ENCODE results near the gene RAD51D.

DNA sequence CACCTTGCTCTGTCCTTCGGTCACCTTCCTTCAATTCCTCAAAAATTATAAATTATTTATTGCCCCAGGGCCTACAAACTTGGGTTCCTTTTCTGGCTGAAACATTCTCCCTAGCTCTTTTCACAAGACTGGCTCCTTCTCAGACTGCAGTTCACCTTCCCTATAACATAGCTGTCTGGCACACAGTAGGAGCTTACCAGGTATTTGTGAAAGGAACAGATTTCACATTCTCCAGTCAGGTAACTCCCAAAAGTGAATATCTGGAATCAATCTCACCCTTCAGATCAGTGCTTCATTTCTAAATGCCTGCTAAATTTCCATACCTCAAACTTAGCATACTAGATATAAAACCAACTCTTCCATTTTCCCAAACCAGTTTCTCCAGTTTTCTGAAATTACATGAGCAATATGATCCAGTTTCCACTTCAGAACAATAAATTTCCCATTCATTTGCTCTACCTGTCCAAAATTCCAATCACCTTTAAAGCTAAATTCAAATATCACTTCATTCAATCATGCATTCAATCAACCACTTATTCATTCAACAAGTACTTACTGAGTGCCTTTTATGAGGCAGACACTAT is 62.2 kb downstream of the RAD51D start:
- TF ChIP-seq RFX5 (IDR thresholded peaks at IDR 0.05; ENCODE audit: low read depth, low read length) = no peak
- TF ChIP-seq SIN3A (IDR thresholded peaks at IDR 0.05; ENCODE audit: low read depth, low read length) = no peak
- TF ChIP-seq, protein P1, sequence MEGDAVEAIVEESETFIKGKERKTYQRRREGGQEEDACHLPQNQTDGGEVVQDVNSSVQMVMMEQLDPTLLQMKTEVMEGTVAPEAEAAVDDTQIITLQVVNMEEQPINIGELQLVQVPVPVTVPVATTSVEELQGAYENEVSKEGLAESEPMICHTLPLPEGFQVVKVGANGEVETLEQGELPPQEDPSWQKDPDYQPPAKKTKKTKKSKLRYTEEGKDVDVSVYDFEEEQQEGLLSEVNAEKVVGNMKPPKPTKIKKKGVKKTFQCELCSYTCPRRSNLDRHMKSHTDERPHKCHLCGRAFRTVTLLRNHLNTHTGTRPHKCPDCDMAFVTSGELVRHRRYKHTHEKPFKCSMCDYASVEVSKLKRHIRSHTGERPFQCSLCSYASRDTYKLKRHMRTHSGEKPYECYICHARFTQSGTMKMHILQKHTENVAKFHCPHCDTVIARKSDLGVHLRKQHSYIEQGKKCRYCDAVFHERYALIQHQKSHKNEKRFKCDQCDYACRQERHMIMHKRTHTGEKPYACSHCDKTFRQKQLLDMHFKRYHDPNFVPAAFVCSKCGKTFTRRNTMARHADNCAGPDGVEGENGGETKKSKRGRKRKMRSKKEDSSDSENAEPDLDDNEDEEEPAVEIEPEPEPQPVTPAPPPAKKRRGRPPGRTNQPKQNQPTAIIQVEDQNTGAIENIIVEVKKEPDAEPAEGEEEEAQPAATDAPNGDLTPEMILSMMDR (IDR thresholded peaks at IDR 0.05 in 2 of 3, conservative IDR thresholded peaks at IDR 0.05 in 1 of 3; ENCODE audit: control insufficient read depth in 2 of 3, extremely low read depth in 1 of 3, insufficient read depth in 1 of 3, low read depth in 3 of 3, low read length in 3 of 3) = no peak
- TF ChIP-seq, protein P2, sequence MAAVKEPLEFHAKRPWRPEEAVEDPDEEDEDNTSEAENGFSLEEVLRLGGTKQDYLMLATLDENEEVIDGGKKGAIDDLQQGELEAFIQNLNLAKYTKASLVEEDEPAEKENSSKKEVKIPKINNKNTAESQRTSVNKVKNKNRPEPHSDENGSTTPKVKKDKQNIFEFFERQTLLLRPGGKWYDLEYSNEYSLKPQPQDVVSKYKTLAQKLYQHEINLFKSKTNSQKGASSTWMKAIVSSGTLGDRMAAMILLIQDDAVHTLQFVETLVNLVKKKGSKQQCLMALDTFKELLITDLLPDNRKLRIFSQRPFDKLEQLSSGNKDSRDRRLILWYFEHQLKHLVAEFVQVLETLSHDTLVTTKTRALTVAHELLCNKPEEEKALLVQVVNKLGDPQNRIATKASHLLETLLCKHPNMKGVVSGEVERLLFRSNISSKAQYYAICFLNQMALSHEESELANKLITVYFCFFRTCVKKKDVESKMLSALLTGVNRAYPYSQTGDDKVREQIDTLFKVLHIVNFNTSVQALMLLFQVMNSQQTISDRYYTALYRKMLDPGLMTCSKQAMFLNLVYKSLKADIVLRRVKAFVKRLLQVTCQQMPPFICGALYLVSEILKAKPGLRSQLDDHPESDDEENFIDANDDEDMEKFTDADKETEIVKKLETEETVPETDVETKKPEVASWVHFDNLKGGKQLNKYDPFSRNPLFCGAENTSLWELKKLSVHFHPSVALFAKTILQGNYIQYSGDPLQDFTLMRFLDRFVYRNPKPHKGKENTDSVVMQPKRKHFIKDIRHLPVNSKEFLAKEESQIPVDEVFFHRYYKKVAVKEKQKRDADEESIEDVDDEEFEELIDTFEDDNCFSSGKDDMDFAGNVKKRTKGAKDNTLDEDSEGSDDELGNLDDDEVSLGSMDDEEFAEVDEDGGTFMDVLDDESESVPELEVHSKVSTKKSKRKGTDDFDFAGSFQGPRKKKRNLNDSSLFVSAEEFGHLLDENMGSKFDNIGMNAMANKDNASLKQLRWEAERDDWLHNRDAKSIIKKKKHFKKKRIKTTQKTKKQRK (IDR thresholded peaks at IDR 0.05; ENCODE audit: low read depth, low read length) = no peak
- no peak for TF ChIP-seq RAD51 (IDR thresholded peaks at IDR 0.05)
- TF ChIP-seq, protein P3, sequence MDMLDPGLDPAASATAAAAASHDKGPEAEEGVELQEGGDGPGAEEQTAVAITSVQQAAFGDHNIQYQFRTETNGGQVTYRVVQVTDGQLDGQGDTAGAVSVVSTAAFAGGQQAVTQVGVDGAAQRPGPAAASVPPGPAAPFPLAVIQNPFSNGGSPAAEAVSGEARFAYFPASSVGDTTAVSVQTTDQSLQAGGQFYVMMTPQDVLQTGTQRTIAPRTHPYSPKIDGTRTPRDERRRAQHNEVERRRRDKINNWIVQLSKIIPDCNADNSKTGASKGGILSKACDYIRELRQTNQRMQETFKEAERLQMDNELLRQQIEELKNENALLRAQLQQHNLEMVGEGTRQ (IDR thresholded peaks at IDR 0.05; ENCODE audit: borderline replicate concordance, low read depth, low read length) = no peak
- TF ChIP-seq CBFB (IDR thresholded peaks at IDR 0.05; ENCODE audit: low read depth) = no peak
- no peak for TF ChIP-seq BCL11A (IDR thresholded peaks at IDR 0.05; ENCODE audit: low read depth, low read length)
- no peak for TF ChIP-seq TBL1XR1 (IDR thresholded peaks at IDR 0.05; ENCODE audit: low read depth, low read length)
- TF ChIP-seq CBX3 (IDR thresholded peaks at IDR 0.05; ENCODE audit: borderline replicate concordance, low read depth) = no peak
